Measurements from ENCODE around the gene GGT6.

The GGT6 gene

DNA sequence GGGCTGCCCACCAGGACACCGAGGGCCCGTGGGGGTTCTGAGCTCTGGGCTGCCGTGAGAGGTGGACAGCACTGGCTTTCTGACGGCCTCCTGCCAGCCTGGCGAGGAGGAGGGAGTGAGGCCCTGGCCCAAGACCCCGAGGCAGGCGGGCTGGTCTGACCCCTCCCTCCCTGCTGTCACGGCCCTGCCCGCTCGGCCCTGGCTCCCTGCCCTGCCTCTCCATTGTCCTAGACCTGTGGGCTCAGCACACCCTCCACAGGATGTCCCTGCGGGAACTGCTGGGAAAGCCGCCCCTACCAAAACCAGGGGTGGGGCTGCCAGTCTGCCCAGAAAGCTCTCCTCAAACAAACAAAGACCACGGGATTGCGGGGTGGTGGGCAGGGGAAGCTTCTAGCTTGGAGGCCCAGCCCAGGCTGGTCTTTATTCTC lies 41.0 kb downstream of the GGT6 start:
- no peak for DNase-seq

DNA sequence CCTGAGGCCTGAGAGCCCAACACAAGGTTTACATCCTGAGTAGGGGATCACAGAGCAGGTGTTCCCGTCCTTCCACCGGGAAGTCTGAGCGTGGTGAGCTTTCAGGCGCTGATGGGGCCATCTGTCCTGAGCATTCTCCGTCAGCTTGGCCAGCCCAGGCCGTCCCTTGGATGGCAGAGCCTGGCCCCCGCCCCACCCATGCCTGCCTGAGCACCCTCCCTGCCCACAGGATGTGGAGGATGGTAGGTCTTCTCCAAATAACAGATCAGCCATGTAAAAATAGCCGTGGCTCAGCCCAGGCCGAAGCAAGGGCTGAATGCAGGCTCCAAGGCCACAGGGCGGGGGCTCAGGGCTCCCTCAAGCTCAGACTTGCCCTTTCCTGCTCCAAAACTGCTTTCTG lies 41.5 kb downstream of the GGT6 start:
- DNase-seq: no peak

DNA sequence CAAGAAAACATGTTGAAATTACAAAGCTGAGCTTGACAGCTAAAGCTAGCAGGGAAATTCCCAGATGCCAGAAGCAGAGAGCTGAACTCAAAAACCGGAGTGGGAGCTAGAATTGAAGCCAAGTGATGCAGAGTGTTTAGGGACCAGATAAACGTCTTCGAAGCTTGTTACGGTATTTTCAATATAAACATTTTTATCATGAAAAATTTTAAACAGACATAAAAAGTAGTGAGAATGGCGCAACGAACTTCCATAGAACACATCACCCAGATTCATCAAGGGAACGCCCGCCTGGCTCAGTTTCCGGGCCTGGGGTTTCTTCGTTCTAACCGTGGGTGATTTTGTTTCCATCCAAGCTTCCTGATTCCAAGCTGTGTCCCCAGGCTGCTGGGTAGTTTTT lies 43.6 kb downstream of the GGT6 start:
- DNase-seq: no peak

DNA sequence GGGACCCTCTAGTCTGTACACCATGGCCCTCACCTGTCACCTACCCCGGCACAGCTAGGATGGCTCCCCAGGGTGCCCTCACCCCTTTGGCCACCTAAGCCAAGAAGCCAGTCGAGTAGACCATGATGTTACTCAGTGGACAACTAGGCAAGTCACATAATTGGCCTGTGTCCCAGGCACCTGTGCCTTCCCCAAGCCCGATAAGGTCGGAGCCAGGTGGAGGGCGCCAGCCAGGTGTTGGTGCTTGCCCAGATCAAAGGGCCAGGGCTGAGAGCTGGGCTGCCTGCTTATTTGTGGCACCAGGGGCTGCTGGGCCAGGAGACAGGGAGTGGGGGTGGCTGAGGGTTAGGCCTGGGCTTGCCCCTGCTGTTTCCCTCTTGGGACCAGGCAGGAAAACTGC lies 44.9 kb downstream of the GGT6 start:
- no peak for DNase-seq

DNA sequence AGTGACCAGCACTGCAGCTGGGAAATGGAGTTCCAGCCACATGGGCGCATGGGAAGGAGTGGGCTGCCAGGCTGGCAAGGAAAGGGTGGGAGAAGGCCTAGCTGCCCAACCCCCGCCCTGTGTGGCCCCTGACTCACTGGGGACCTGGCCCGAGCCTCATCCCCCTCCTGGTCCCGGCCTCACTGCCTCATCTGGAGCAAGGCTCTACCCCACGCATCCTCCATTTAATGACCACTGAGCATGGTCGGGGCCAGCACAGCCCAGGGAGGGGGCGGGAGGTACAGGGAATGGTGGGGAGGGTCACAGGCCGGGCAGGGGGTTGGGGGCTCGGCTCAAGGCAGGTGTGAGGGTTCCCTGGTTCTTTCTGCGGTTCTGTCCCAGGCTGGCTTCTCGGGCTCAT lies 45.6 kb downstream of the GGT6 start:
- DNase-seq: no peak

DNA sequence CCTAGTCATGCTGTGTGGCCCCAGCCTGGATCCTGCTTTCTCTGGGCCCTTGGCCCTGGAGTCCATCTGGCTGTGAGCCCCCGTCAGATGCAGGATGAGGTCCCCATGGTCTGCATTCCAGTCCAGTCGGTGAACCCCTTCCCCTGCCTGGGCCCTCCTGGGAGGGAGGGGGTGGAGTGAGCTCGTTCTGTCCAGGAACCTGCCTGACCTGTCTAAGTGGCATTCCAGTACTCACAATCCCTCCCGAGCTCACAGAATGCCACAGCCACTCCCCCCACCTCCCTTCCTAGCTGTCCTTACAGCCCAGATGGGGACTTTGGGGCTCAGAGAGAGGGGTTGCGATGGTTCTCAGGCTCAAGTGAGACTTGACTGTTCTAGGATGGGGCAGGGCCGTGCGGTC lies 46.2 kb downstream of the GGT6 start:
- no peak for DNase-seq

DNA sequence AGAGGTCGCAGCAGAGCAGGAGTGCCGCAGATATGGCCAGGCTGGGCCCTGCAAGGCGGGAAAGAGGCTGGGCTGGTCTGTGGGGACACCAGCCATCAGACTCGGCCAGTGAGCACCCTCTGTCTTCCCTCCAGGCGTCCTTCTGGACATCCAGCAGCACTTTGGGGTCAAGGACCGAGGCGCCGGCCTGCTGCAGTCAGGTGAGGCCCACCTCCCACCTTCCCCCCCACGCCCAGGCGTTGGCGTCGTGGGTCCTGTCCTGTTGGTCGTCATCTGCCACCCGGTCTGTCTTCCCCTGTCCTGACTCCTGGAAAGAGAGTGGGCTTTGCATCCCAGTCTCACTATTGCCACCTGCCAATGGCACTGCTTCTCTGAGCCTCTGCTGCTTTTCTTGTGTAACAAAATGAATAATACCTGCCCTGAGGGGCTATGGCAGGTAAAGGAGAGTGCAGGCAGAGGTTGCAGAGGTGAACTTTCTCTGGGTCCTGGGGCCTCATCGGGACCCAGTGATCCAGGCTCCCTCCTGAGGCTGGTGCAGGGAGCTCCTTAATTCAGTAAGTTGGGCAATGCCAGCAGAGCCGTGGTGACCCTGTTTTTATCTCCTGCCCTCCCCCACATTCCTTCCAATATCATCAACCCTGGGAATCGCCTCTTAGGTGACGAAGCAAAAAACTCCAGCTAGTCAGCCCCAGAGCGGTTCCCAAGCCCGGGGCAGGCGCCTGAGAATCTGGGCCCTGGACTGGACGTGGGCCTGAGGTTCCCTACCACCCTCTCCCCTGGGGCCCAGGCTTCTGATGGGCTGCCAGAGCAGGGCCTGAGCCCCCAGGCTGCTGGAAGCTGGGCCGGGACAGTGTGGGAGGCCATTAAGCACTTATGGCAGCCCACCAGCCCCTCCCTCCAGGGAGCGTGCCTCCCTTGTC lies 47.0 kb downstream of the GGT6 start:
- no peak for DNase-seq

DNA sequence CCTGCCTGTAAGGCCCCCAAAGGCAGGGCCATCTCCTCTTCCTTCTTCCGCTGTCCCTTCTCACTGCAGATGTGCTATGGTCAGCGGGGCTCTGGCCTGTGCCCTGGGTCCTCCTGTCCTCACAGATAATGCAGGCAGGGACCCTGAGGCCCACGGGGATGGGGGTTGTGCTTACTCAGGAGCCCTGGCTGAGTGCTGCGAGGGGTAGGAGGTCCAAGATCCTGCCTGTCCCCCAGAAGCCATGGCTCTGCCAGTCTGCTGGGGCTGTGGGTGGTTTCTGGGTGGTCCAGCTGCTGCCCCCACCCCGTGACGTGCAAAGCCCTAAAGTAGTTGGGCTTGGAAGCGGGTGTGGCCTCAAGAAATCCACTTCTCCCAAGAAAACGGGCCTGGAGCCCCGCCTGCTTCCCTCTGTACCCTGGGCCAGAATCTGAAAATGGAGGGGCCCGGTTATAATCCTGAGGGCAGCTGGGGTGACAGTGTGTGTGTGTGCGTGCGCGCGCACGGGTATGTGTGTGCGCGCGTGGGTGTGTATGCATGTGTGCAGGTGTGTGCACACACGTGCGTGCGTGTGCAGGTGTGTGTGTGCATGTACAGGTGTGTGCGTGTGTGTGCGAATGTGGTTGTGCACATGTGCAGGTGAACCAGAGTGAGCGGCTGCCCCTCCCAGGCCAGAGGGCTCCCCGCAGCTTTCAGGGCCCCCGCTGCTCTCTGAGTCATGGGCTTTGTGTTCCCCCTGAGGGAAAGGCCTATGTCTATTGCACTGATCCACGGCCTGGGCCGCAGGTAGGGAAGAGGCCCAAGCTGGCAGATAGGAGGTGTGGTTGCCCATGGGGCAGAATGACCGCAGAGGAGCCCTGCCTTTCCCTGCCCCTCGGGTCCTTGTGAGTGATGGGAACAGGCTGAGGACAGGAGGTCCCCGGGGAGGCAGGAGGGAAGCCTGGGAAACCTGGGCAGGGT lies 47.9 kb downstream of the GGT6 start:
- DNase-seq: no peak

DNA sequence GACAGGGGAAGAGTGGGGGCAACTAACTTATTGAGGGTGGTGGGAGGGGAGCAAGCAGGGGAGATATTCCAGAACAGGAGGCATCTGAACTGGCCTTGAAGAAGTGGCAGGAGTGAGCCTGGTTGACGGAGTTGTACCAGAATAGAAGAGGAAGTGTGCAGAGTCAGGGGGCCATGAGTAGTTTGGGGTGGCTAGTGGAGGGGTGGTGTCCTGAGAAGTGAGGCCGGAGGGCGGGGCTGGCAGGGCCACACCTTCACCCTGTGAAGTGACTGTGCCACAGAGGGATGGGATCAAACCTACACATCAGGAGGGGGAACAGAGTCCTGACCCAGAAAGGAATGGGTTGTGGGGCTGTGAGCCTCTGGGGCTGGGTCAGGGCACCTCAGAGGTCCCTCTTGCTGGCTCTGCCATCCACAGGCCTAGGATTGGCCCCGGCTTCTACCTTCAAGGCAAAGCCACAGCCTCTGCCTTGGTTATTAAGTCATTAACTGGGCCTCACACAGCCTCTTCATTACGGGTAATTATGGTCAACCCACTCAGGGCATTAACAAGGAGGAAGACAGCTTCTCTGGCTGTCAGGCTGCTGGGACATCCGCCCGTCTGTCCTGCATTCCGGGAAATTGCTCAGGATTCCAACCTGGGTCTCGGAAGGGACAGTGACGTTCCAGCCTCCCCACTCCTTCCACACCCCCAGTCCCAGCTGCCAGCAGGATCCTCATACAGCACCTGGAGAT lies 49.0 kb downstream of the GGT6 start:
- DNase-seq: no peak

DNA sequence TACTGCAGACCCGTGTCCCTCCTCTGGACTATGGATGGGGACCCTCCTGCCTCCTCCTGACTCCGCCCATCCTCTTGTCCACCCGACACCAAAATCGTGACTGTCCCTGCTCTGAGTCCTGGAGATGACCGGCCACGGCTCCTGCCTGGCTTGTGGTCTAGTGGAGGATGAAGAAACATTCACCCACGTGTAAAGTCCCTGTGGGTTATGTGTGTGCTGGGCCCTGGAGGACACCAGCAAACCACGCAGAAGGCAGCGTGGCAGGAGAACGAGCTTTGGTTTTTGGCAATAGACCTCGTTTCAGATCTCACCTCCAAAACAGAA lies 49.8 kb downstream of the GGT6 start:
- DNase-seq: no peak

DNA sequence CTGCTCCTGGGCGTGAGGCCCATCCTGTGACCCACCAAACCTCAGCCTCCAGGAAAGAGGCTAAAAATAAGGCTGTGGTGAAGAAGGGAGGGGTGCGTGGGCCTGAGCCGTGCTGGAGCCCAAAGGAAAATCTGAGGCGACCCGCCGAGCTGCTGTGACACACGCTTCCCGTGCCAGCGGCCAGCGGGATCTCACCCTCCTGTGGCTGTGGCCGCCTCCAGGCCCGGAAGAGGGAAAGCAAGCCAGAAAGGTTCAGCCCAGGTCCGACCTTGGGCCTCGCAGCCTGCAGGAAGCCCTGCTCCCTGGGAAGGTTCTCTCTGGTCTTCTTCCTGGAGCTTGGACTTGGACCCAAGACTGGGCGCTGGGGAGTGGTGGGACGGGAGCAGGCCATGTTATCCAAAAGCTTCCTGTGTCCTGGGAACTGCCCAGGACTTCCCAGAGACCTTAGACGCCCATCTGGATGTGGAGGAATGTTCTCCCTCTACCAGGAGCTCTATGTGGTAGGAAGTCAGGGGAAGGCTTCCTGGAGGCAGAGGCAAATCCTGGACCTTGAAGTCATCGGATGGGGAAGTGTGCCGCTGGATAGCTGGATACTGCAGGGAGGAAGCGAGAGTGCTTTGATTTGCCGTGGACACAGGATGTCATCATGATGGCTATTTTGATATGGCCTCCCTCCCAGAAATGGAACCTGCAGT lies 50.3 kb downstream of the GGT6 start:
- DNase-seq: no peak

DNA sequence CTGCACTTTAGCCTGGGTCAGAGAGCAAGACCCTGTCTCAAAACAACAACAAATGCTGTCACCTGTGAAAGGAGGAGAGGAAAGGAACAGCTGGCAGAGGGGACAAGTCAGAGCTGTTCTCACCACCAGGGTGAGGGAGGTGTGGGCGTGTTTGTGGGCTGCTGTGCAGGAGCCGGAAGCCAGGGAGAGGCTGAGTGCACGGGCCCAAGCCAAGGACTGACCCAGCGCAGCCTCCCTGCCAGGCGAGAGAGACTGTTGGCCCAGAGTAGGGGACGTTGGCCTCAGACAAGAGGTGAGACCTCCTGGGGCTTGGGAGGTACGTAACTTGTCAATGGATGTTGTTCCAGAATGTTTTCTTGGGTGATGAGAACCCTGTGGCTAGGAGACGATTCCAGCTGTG lies 51.0 kb downstream of the GGT6 start:
- DNase-seq: no peak

DNA sequence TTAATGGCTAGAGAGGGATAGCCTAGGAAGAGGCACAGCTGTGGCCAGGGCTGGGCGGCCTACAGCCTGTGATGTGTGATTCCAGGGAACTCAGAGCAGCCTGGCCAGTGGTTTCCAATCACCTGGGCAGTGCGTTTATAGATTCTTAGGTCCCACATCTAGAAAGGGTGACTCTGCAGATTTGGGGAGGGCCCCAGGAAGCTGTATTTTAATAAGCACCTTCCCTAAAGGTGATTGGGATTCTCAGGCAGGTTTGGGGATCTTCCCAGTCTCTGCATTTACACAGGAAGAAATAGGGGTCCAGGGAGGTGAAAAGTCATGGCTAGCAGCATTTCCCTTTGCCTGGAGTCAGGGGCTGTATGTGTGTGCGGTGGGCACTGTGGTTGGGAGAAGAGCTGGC lies 52.2 kb downstream of the GGT6 start:
- DNase-seq: no peak

DNA sequence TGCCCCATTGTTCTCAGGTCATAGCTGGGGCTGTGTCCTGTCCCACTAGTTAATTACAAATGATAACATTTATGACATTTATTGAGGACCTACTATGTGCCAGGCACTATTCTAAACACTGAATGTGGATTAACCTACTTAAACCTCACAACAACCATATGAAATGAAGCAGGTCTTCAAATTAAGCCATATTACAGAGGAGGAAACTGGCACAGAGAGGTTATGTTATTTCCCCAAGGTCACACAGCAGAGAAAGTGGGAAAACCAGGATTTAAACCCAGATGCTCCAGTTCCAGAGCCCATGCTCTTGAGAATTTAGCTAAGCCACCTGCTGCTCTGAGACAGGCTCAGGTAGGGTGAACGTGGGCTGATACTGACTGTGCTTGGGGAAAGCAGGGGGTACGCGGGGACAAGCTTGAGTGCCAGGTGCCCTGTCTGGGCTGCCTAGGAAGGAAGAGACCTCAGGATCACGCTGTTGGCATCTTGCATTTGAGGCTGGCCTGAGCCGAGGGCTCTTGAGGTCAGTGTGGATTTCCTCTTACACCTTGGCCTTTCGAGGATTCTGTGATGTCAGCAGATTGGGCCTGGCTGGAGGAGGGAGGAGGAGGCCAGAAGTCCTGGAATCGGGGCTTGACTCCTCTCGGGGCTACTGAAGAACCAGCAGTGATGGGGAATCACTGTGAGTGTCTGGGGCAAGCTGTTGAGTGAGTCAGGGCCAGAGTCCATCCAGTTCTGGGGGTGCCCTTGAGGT lies 52.8 kb downstream of the GGT6 start:
- no peak for DNase-seq

All from stimulated activated CD4-positive, alpha-beta T cell treated with anti-CD3 and anti-CD28 coated beads, Interleukin-12 subunit alpha, Interleukin-12 subunit beta, amount 100 ng/mL, for 4 hours (primary cell).